Breast epithelium (tissue), 3 donors: ENCODE results near the gene EVC.

Source experiments
- CTCF ChIP-seq, 3 donors: fragments of 450-650 bp; IDR thresholded peaks; one replicate each; pipeline ENCODE4 v1.5.1; 2016 to 2017; ENCODE audit warnings: antibody characterized with exemption in 3 of 3, mild to moderate bottlenecking in 3 of 3, moderate library complexity in 3 of 3
- POLR2A ChIP-seq: fragments of 450-650 bp; IDR thresholded peaks from one replicate; pipeline ENCODE4 v1.6.1; 2016; ENCODE audit warnings: antibody characterized with exemption, mild to moderate bottlenecking, moderate library complexity
- POLR2AphosphoS5 ChIP-seq, 3 donors: sonication (generic); formaldehyde crosslinking; IDR thresholded peaks; one replicate each; pipeline ENCODE4 v1.6.1; 2017; ENCODE audit warnings: antibody characterized with exemption in 3 of 3

GRCh38 chr4:5757536-5757935 is 46.5 kb downstream of the EVC start:
- TF ChIP-seq CTCF (IDR thresholded peaks at IDR 0.05) (no peak), POLR2A (no peak), POLR2AphosphoS5 (IDR thresholded peaks at IDR 0.05) (no peak)
